ENCODE data around the gene SPARC.
A peak's percentile ranks its signal among the peaks of the same experiment; 100 is the strongest.

SPARC gene

DNA sequence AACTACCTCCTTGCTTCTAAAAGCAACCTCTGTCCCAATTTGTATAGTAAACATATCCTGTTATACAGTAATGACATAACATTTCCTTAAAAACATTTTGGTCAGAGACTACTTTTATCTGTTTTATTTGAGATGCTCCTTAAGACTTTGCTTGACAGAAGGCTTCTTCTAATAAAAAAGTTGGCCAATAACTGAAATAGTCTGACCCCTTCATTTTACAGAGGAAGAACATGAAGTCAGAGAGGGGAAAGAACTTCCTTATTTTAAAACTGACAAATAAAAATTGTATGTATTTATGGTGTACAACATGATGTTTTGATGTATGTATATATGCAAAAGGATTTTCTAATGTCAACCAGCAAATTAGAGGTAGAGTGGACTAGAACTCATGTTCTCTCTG, 35.8 kb upstream of the SPARC start:
- TF ChIP-seq, protein P1, sequence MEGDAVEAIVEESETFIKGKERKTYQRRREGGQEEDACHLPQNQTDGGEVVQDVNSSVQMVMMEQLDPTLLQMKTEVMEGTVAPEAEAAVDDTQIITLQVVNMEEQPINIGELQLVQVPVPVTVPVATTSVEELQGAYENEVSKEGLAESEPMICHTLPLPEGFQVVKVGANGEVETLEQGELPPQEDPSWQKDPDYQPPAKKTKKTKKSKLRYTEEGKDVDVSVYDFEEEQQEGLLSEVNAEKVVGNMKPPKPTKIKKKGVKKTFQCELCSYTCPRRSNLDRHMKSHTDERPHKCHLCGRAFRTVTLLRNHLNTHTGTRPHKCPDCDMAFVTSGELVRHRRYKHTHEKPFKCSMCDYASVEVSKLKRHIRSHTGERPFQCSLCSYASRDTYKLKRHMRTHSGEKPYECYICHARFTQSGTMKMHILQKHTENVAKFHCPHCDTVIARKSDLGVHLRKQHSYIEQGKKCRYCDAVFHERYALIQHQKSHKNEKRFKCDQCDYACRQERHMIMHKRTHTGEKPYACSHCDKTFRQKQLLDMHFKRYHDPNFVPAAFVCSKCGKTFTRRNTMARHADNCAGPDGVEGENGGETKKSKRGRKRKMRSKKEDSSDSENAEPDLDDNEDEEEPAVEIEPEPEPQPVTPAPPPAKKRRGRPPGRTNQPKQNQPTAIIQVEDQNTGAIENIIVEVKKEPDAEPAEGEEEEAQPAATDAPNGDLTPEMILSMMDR (IDR thresholded peaks at IDR 0.05; ENCODE audit: insufficient read depth, low read depth, low read length, missing control alignments): no peak
- no peak for DNase-seq (ENCODE audit: low read depth)
- no peak overlapping the region for H3K4me3 ChIP-seq (ENCODE audit: low read length)

DNA sequence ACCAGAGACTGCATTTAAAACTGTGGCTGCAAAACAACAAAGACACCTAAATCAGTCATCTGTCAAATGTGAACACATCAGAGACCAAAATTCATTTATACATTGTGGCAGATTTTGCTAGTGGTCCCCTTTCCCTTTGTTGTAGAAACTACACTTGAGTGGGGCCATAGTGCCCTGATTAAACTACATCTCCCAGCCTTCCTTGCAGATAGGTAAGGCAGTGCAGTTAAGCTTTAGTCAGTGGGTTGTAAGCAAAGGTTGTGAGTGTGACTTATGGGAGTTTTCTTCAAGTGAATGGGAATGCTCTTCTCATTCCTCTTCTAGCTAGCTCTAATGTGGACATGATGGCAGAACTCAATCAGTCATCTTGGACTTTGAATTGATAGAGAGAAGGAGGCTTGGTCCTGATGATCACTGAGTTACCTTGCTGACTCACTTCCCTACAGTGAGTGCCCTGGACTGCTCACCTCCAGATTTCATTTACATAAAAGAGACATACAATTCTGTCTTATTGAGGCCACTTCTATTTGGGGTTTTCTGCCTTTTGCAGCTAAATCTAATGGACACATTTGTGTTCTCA, 35.2 kb upstream of the SPARC start:
- no peak overlapping the region for H3K4me3 ChIP-seq (ENCODE audit: low read length)
- peak; percentile 51 for DNase-seq (ENCODE audit: low read depth)
- TF ChIP-seq, protein P1 (IDR thresholded peaks at IDR 0.05; ENCODE audit: insufficient read depth, low read depth, low read length, missing control alignments): no peak

DNA sequence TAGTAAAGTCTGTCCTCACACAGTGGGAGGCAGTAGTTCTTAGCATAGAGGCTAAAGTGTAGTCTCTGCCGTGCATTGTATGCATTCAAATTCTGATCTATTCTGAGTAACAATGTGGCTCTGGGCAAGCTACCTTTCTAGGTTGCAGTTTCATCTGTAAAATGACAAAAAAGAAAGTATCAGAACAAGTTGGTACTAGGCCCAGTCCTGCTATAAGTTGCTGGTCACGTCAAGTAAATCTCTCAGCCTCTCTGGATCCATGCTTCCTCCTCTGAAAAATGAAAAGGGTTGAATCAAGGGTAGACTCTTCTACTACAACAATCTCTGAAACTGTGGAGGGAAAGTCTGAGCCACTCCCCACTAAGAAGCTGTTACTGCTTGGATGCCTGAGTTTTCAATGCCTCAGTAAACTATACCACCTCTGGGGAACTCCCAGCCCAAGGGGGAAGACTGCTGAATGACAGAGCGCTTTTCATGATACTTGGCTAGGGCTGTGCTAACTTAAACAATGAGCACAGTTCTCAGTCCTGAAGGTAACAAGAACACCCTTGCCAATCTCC, 34.5 kb upstream of the SPARC start:
- no peak for DNase-seq (ENCODE audit: low read depth)
- TF ChIP-seq, protein P1 (IDR thresholded peaks at IDR 0.05; ENCODE audit: insufficient read depth, low read depth, low read length, missing control alignments): no peak
- H3K4me3 ChIP-seq (ENCODE audit: low read length): no peak overlapping the region

DNA sequence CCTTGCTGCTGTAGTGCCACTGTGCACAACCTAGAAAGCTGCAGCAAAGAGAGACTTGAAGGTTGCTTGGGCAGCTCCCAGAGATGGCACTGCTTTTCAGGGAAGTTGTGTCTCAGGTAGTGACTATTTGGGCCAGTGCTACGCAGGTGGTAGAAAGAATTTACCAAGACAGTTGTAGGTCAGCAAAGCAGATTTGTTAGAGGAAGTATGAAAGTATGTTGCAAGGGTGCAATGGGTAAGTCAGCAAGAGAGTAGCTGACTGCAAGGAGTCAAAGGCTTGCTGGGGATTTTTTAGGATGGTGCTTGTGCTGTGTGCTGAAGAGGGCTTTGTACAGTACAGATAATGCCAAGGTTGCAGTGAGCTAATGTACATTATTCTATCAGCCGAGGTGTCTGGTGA, 33.5 kb upstream of the SPARC start:
- TF ChIP-seq, protein P1 (IDR thresholded peaks at IDR 0.05; ENCODE audit: insufficient read depth, low read depth, low read length, missing control alignments): no peak
- H3K4me3 ChIP-seq (ENCODE audit: low read length): no peak overlapping the region
- no peak for DNase-seq (ENCODE audit: low read depth)

DNA sequence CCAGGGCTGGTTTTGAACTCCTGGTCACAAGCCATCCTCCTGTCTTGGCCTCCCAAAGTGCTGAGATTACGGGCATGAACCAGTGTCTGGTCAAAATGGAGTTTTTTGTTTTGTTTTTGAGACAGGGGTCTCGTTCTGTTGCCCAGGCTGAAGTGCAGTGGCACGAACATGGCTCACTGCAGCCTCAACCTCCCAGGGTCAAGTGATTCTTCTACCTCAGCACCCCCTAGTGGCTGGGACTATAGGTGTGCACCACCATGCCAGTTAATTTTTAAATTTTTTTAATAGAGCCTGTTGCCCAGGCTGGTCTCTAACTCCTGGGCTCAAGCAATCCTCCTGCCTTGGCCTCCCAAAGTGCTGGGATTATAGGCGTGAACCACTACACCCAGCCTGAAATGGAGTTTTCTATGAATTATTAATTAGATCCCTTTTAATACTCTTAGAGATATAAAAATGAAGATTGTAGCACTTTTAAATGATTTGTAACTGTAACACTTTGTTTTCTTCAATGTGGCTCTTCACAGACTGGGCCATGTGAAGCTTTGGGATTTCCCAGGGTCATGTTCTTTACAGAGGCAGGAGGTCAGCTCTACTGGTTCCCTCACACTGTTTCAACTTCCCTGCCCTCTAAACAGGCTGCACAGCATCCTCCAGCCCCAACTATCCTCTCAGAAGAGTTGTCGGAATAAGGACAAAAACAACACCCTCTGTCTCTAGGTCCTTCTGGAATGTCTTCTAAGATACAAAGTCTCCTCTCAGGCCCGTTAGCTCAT, 32.7 kb upstream of the SPARC start:
- DNase-seq (ENCODE audit: low read depth): peak; percentile 47
- TF ChIP-seq, protein P1 (IDR thresholded peaks at IDR 0.05; ENCODE audit: insufficient read depth, low read depth, low read length, missing control alignments): peak; percentile 55
- H3K4me3 ChIP-seq (ENCODE audit: low read length): no peak overlapping the region

DNA sequence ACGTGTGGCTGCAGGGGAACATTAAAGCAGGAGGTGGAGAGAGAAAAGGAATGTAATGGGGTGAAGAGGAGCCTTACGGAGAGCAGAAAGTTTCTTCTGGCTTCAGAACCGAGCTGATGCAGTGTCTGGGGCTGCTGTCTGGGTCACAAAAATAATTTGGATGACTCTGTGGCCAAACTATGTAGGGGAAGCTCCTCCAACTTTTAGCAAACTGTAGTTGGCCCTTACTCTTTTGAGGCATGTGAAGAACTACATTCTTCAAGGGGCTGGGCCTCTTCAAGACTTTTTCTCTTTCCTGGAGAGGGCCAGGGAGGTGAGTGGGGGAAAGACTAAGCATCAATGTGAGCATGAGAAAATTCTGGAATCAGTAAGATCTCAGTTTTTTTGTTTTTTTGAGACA, 31.9 kb upstream of the SPARC start:
- no peak overlapping the region for H3K4me3 ChIP-seq (ENCODE audit: low read length)
- TF ChIP-seq, protein P1 (IDR thresholded peaks at IDR 0.05; ENCODE audit: insufficient read depth, low read depth, low read length, missing control alignments): no peak
- DNase-seq (ENCODE audit: low read depth): no peak
